ENCODE data around the gene MAGEA10.

MAGEA10 gene

GRCh38 chrX:152165033-152165743, 26.8 kb upstream of the MAGEA10 start:
- no peak for TF ChIP-seq EGR1 (IDR thresholded peaks at IDR 0.05)
- no peak for TF ChIP-seq ZBTB7A (IDR thresholded peaks at IDR 0.05; ENCODE audit: low read depth)
- TF ChIP-seq NFIC (IDR thresholded peaks at IDR 0.05) = no peak
- TF ChIP-seq YY1 (IDR thresholded peaks at IDR 0.05; ENCODE audit: low read depth) = no peak
- no peak for TF ChIP-seq TEAD4 (IDR thresholded peaks at IDR 0.05)
- TF ChIP-seq, protein P1, sequence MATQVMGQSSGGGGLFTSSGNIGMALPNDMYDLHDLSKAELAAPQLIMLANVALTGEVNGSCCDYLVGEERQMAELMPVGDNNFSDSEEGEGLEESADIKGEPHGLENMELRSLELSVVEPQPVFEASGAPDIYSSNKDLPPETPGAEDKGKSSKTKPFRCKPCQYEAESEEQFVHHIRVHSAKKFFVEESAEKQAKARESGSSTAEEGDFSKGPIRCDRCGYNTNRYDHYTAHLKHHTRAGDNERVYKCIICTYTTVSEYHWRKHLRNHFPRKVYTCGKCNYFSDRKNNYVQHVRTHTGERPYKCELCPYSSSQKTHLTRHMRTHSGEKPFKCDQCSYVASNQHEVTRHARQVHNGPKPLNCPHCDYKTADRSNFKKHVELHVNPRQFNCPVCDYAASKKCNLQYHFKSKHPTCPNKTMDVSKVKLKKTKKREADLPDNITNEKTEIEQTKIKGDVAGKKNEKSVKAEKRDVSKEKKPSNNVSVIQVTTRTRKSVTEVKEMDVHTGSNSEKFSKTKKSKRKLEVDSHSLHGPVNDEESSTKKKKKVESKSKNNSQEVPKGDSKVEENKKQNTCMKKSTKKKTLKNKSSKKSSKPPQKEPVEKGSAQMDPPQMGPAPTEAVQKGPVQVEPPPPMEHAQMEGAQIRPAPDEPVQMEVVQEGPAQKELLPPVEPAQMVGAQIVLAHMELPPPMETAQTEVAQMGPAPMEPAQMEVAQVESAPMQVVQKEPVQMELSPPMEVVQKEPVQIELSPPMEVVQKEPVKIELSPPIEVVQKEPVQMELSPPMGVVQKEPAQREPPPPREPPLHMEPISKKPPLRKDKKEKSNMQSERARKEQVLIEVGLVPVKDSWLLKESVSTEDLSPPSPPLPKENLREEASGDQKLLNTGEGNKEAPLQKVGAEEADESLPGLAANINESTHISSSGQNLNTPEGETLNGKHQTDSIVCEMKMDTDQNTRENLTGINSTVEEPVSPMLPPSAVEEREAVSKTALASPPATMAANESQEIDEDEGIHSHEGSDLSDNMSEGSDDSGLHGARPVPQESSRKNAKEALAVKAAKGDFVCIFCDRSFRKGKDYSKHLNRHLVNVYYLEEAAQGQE (IDR thresholded peaks at IDR 0.05; ENCODE audit: low read depth) = no peak
- no peak for TF ChIP-seq FOXM1 (IDR thresholded peaks at IDR 0.05; ENCODE audit: borderline replicate concordance, low read depth)
- TF ChIP-seq TCF12 (IDR thresholded peaks at IDR 0.05; ENCODE audit: low read depth) = no peak
- TF ChIP-seq CREB1 (IDR thresholded peaks at IDR 0.05; ENCODE audit: low read depth) = no peak
- TF ChIP-seq RAD21 (IDR thresholded peaks at IDR 0.05; ENCODE audit: low read depth) = no peak
- TF ChIP-seq USF1 (IDR thresholded peaks at IDR 0.05) = no peak
- TF ChIP-seq CEBPB (IDR thresholded peaks at IDR 0.05) = no peak
- no peak for TF ChIP-seq TAF1 (IDR thresholded peaks at IDR 0.05; ENCODE audit: low read depth)
- TF ChIP-seq EP300 (IDR thresholded peaks at IDR 0.05; ENCODE audit: borderline replicate concordance) = no peak
- TF ChIP-seq, protein P2, sequence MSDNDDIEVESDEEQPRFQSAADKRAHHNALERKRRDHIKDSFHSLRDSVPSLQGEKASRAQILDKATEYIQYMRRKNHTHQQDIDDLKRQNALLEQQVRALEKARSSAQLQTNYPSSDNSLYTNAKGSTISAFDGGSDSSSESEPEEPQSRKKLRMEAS (IDR thresholded peaks at IDR 0.05) = no peak

DNA sequence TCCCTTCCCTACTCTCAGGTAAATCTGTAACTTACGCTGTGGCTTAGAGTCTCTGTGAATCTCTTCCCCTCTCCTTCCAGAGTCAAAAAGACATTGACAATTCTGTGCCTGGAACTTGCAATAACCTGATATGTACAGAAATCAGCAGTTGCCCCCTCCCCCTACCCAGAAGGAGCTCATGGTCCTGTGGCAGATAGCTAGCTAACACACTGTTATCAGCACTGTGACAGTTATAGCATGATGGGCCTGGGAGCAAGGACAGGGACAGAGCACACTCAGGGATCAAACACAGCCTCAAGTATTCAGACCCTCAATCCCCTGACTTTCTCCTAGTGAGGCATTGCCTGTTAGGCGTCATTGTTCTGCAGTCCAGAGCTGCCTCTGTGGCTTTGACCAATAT, 18.7 kb upstream of the MAGEA10 start:
- TF ChIP-seq, protein P2 (IDR thresholded peaks at IDR 0.05) = no peak
- TF ChIP-seq ZBTB7A (IDR thresholded peaks at IDR 0.05; ENCODE audit: low read depth) (no peak), YY1 (IDR thresholded peaks at IDR 0.05; ENCODE audit: low read depth) (no peak), CEBPB (IDR thresholded peaks at IDR 0.05) (no peak), EP300 (IDR thresholded peaks at IDR 0.05; ENCODE audit: borderline replicate concordance) (no peak), TEAD4 (IDR thresholded peaks at IDR 0.05) (no peak), NFIC (IDR thresholded peaks at IDR 0.05) (no peak), USF1 (IDR thresholded peaks at IDR 0.05) (no peak), TAF1 (IDR thresholded peaks at IDR 0.05; ENCODE audit: low read depth) (no peak), TCF12 (IDR thresholded peaks at IDR 0.05; ENCODE audit: low read depth) (no peak)
- TF ChIP-seq, protein P1 (IDR thresholded peaks at IDR 0.05; ENCODE audit: low read depth) = no peak

DNA sequence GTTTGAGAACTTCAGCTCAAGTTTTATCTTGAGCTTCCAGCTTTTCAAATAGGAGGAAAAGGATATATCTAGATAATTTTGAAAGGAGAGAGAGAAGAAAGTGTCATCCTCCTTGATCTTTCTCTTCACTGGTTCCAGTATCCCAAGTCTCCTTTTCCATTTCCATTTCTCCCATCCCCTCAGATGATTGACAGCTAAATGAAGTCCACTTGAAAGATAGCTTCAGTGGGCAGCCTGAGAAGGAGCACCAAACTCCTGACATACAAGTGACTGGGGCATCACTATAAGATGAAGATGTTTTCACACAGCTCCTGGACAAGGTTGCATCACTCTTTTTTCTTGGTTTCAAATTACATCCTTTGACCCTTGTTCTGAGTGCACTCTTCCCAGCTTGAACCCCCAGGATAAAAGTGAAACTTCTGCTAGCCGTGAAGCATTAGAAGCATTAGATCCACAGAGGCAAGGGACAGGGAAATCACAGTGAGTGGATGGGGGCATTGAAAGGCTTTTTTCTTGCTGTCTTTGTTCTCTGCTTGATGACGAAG, 17.5 kb upstream of the MAGEA10 start:
- TF ChIP-seq EP300 (IDR thresholded peaks at IDR 0.05; ENCODE audit: borderline replicate concordance) (no peak), USF1 (IDR thresholded peaks at IDR 0.05) (no peak), RAD21 (IDR thresholded peaks at IDR 0.05; ENCODE audit: low read depth) (no peak), NFIC (IDR thresholded peaks at IDR 0.05) (no peak), ZBTB7A (IDR thresholded peaks at IDR 0.05; ENCODE audit: low read depth) (no peak), EGR1 (IDR thresholded peaks at IDR 0.05) (no peak), TCF12 (IDR thresholded peaks at IDR 0.05; ENCODE audit: low read depth) (no peak), YY1 (IDR thresholded peaks at IDR 0.05; ENCODE audit: low read depth) (no peak), FOXM1 (IDR thresholded peaks at IDR 0.05; ENCODE audit: borderline replicate concordance, low read depth) (no peak), CEBPB (IDR thresholded peaks at IDR 0.05) (no peak), CREB1 (IDR thresholded peaks at IDR 0.05; ENCODE audit: low read depth) (no peak), TEAD4 (IDR thresholded peaks at IDR 0.05) (no peak), TAF1 (IDR thresholded peaks at IDR 0.05; ENCODE audit: low read depth) (no peak)
- TF ChIP-seq, protein P1 (IDR thresholded peaks at IDR 0.05; ENCODE audit: low read depth) = no peak
- TF ChIP-seq, protein P2 (IDR thresholded peaks at IDR 0.05) = no peak
